WI38 (cell line): ENCODE measurements around the gene TMEM114.

Source experiments
- H3K4me3 ChIP-seq: 2 replicates; pipeline ENCODE4 v1.5.1; 2011; ENCODE audit warnings: low read depth, mild to moderate bottlenecking, control low read depth, low read length
- CTCF ChIP-seq: IDR thresholded peaks from 2 replicates; pipeline ENCODE4 v1.5.1; 2012; ENCODE audit warnings: low read depth, mild to moderate bottlenecking, control low read depth, low read length

The TMEM114 gene

GRCh38 chr16:8554022-8554421 lies 36.3 kb downstream of the TMEM114 start:
- TF ChIP-seq CTCF = no peak
- no peak overlapping the region for H3K4me3 ChIP-seq

GRCh38 chr16:8552487-8553221 lies 37.7 kb downstream of the TMEM114 start:
- no peak overlapping the region for H3K4me3 ChIP-seq
- no peak for TF ChIP-seq CTCF

- TF ChIP-seq CTCF = no peak
- no peak overlapping the region for H3K4me3 ChIP-seq
These were observed 38.7 kb downstream of the TMEM114 start for GRCh38 chr16:8551388-8552332.

GRCh38 chr16:8550728-8551387 lies 39.5 kb downstream of the TMEM114 start:
- TF ChIP-seq CTCF = no peak
- H3K4me3 ChIP-seq = no peak overlapping the region

- no peak for TF ChIP-seq CTCF
- no peak overlapping the region for H3K4me3 ChIP-seq
These were observed 40.4 kb downstream of the TMEM114 start for GRCh38 chr16:8549843-8550412.

GRCh38 chr16:8548166-8548565 lies 42.1 kb downstream of the TMEM114 start:
- H3K4me3 ChIP-seq = no peak overlapping the region
- no peak for TF ChIP-seq CTCF
